GM12878 (cell line): Measurements from ENCODE around the gene VN1R4. TPM values are rescaled to one million over a fixed set of nuclear protein-coding genes. Genes with fewer than 3 reads are reported as not detected.
A peak's percentile ranks its signal among the peaks of the same experiment; 100 is the strongest.
"Not testable (repeated sequence)": the region's sequence is repeated elsewhere in the genome, so short reads cannot be mapped to it uniquely, and the experiment has no call there.

Experiments used
- ATAC-seq: fragments of 200-7000 bp; cut with Tn5 transposase; 3 replicates; pipeline ENCODE4 v1.9.1; 2020; ENCODE audit warnings: mild to moderate bottlenecking, moderate library complexity
- Bru-seq: library from RNA; stranded (reverse); fragments of 400-500 nt; gene quantifications from one replicate; lab custom pipeline; 2021; lab: Mats Ljungman, UMichigan
- BruChase-seq, 2 experiments: library from RNA; stranded (reverse); fragments of 400-500 nt; gene quantifications; one replicate each; lab custom pipeline; 2021; lab: Mats Ljungman, UMichigan
- BruUV-seq: library from RNA; stranded (reverse); fragments of 400-500 nt; replicated peaks from 2 replicates; lab custom pipeline; 2021; lab: Mats Ljungman, UMichigan
- CTCF ChIA-PET: fragments of 300-600 bp; sonication (Branson Sonifier 250); formaldehyde crosslinking; extraction: SDS; loops from one replicate; lab custom pipeline; 2021; ENCODE audit warnings: inconsistent platforms; lab: Yijun Ruan, JAX
- POLR2A ChIA-PET: fragments of 350-600 bp; formaldehyde crosslinking; extraction: SDS; loops from one replicate; lab custom pipeline; 2021; ENCODE audit warnings: inconsistent platforms; lab: Charles Lee
- RAD21 ChIA-PET: fragments of 300-600 bp; sonication (Branson Sonifier 250); formaldehyde crosslinking; loops from one replicate; lab custom pipeline; 2023; ENCODE audit warnings: antibody characterized with exemption; ENCODE audit not compliant: unreplicated experiment; lab: Charles Lee
- SMC1A ChIA-PET: fragments of 300-600 bp; sonication (Branson Sonifier 250); formaldehyde crosslinking; loops from one replicate; lab custom pipeline; 2023; ENCODE audit not compliant: unreplicated experiment, uncharacterized antibody; lab: Charles Lee
- DNase-seq: peaks from one replicate; pipeline ENCODE4 v3.0.0-alpha.2; 2011; ENCODE audit warnings: low read depth, low spot score
- FAIRE-seq: peaks from 3 replicates; lab custom pipeline; 2011; peaks lifted over from hg19 to GRCh38; lab: Jason Lieb, UNC
- H2AFZ ChIP-seq: 2 replicates; pipeline ENCODE4 v1.6.0; 2011; ENCODE audit warnings: low read depth, low read length, control low read depth; ENCODE audit not compliant: control insufficient read depth
- H3K27ac ChIP-seq: 2 replicates; pipeline ENCODE4 v1.5.1; 2011; ENCODE audit warnings: control low read depth; ENCODE audit not compliant: control insufficient read depth, insufficient read depth
- H3K27me3 ChIP-seq, 2 experiments: replicated peaks in 1 of 2; 2 replicates each; pipeline versions ENCODE4 v1.6.0 to v1.6.1; 2011; ENCODE audit warnings: low read length in 1 of 2; ENCODE audit not compliant: control insufficient read depth in 2 of 2, insufficient read depth in 2 of 2
- H3K36me3 ChIP-seq, 2 experiments: 2 replicates each; pipeline ENCODE4 v1.5.1; 2011; ENCODE audit warnings: low read length in 1 of 2; ENCODE audit not compliant: control insufficient read depth in 2 of 2, insufficient read depth in 2 of 2
- H3K4me1 ChIP-seq: 2 replicates; pipeline ENCODE4 v1.6.1; 2011; ENCODE audit warnings: mild to moderate bottlenecking, low read length, moderate library complexity, mixed read lengths; ENCODE audit not compliant: control insufficient read depth, insufficient read depth
- H3K4me2 ChIP-seq: 2 replicates; pipeline ENCODE4 v1.6.0; 2011; ENCODE audit warnings: control low read depth; ENCODE audit not compliant: control insufficient read depth, insufficient read depth
- H3K4me3 ChIP-seq: fragments of 200-600 bp; sonication (generic); 2 replicates; pipeline ENCODE4 v1.5.1; 2016
- H3K79me2 ChIP-seq: 2 replicates; pipeline ENCODE4 v1.6.0; 2011; ENCODE audit warnings: low read length; ENCODE audit not compliant: control insufficient read depth, insufficient read depth
- H3K9ac ChIP-seq: 2 replicates; pipeline ENCODE4 v1.8.0; 2011; ENCODE audit warnings: low read length, control low read depth, mixed read lengths; ENCODE audit not compliant: control insufficient read depth, insufficient read depth
- H3K9me3 ChIP-seq: replicated peaks from 3 replicates; pipeline ENCODE4 v1.5.1; 2011; ENCODE audit warnings: mild to moderate bottlenecking, low read length; ENCODE audit not compliant: control insufficient read depth, insufficient read depth
- H4K20me1 ChIP-seq: 2 replicates; pipeline ENCODE4 v1.6.0; 2011; ENCODE audit not compliant: control insufficient read depth, insufficient read depth
- ATF7 ChIP-seq: fragments of 450-650 bp; IDR thresholded peaks from 2 replicates; pipeline ENCODE4 v1.6.1; 2016; ENCODE audit warnings: low read depth, mild to moderate bottlenecking
- PML ChIP-seq: IDR thresholded peaks from 2 replicates; pipeline ENCODE4 v1.6.1; 2012; ENCODE audit warnings: low read length, inconsistent platforms
- WGBS: methylation state at CpG from one replicate; pipeline ENCODE4 v1.1.6; 2016; ENCODE audit warnings: low lambda C conversion rate; ENCODE audit not compliant: insufficient replicate concordance, insufficient coverage; ENCODE audit errors: missing lambda C conversion rate; 5-methylcytosine and 5-hydroxymethylcytosine counted together
- in situ Hi-C: fragments of 300-500 bp; cut with MboI; formaldehyde crosslinking; loops from 9 replicates; pipeline ENCODE4 v1.14.3; 2018; ENCODE audit warnings: mixed read lengths
- intact Hi-C: fragments of 100-400 bp; cut with micrococcal nuclease; formaldehyde crosslinking; loops from one replicate; pipeline ENCODE4 v1.14.2; 2022; ENCODE audit not compliant: unreplicated experiment
- long read RNA-seq, 2 experiments: library from polyadenylated mRNA; unstranded; transcript quantifications; one replicate each; pipeline ENCODE4 v2.0.0, GENCODE V29; 2019 to 2020
- polyA minus RNA-seq, 3 experiments: library from RNA; depleted of rRNA, polyadenylated mRNA; stranded (reverse); fragments of >200 nt; gene quantifications; 2 replicates each; pipeline ENCODE4 v1.2.3, GENCODE V29; 2011
- polyA plus RNA-seq, 11 experiments: library from polyadenylated mRNA; depleted of rRNA in 4 of 11; unstranded in 6 of 11; stranded (reverse) in 5 of 11; fragments of >200 nt; fragmentation: Nextera tagmentation in 4 of 11; fragmentation: Illumina TruSeq in 1 of 11; extraction: Ambion mirVana in 4 of 11; extraction: Trizol in 1 of 11; gene quantifications; 1 replicate in 1 of 11; 2 replicates in 10 of 11; pipeline versions ENCODE4 v1.2.1 to v1.2.3, GENCODE V29; 2011 to 2016; ENCODE audit warnings: inconsistent platforms in 2 of 11, missing spikeins in 2 of 11, low read depth in 1 of 11
- total RNA-seq, 4 experiments: library from RNA; depleted of rRNA in 3 of 4; stranded (reverse); fragments of >200 nt in 3 of 4; fragmentation: Illumina TruSeq in 1 of 4; extraction: Trizol in 1 of 4; gene quantifications; 2 replicates each; pipeline versions ENCODE4 v1.2.1 to v1.2.3, GENCODE V29; 2013 to 2021

Gene VN1R4, protein sequence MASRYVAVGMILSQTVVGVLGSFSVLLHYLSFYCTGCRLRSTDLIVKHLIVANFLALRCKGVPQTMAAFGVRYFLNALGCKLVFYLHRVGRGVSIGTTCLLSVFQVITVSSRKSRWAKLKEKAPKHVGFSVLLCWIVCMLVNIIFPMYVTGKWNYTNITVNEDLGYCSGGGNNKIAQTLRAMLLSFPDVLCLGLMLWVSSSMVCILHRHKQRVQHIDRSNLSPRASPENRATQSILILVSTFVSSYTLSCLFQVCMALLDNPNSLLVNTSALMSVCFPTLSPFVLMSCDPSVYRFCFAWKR
- not detected in 2 replicates for total RNA-seq (2013; cell fraction: nucleolus; rRNA removed)
- total RNA-seq (2014; rRNA removed) = not detected in 2 replicates
- total RNA-seq (2014; rRNA removed; fragmentation: Illumina TruSeq; extraction: Trizol) = not detected in 2 replicates
- not detected in 2 replicates for total RNA-seq (2021)
- not detected for polyA plus RNA-seq (2011; ENCODE audit: low read depth)
- polyA plus RNA-seq (2011; rRNA removed) = not detected in 2 replicates
- polyA plus RNA-seq (2011; cell fraction: cytosol; rRNA removed) = not detected in 2 replicates
- polyA plus RNA-seq (2011; cell fraction: nucleus; rRNA removed) = not detected in 2 replicates
- polyA plus RNA-seq (2012) = not detected in 2 replicates
- not detected in 2 replicates for polyA plus RNA-seq (2014; fragmentation: Illumina TruSeq; extraction: Trizol)
- not detected for polyA plus RNA-seq (2014; fragmentation: Nextera tagmentation; extraction: Ambion mirVana)
- not detected in 2 replicates for polyA plus RNA-seq (2014; rRNA removed)
- not detected for polyA plus RNA-seq (2016; fragmentation: Nextera tagmentation; extraction: Ambion mirVana)
- polyA minus RNA-seq (2011; rRNA and poly(A)+ RNA removed) = not detected in 2 replicates
- not detected in 2 replicates for polyA minus RNA-seq (2011; cell fraction: cytosol; rRNA and poly(A)+ RNA removed)
- polyA minus RNA-seq (2011; cell fraction: nucleus; rRNA and poly(A)+ RNA removed) = not detected in 2 replicates
- Bru-seq, nascent RNA = not detected
- BruChase-seq, experiment 1, labeled RNA remaining after a 6-hour chase = not detected
- BruChase-seq, experiment 2, labeled RNA remaining after a 2-hour chase = not detected
- long read RNA-seq, experiment 1 = 0 reads
- long read RNA-seq, experiment 2 = 0 reads

DNA sequence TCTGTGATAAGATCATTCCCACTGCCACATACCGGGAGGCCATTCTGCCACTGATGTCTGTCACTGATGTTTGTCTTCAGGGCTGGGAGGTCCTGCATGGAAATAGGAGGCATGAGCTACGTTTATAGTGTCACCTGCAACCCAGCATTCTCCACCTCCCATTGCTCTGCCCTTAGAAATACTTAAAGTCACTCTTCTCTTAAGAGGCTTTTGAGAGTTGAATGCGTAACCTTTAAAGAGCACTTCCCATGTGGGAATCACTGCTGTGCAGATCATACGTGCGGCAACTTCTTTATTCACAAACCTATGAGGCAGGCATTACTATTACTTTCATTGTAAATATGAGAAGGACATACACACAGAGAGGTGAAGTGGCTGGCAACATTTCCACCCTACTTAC, at the start of gene VN1R4:
Gene VN1R4, minus strand, starts transcription at position 101 of the 400 bp plus-strand sequence. Its CDS starts 58 bp downstream, at position 43.
- CTCF ChIA-PET, in situ Hi-C loops, intact Hi-C loops, FAIRE-seq, SMC1A ChIA-PET, H2AFZ ChIP-seq, H3K27me3 ChIP-seq, H3K4me1 ChIP-seq, H4K20me1 ChIP-seq, H3K36me3 ChIP-seq, DNase-seq, H3K79me2 ChIP-seq, H3K9ac ChIP-seq, H3K9me3 ChIP-seq, H3K4me3 ChIP-seq, H3K27ac ChIP-seq, H3K4me2 ChIP-seq, BruUV-seq, POLR2A ChIA-PET, ATAC-seq: not testable (repeated sequence)
- WGBS = 100% methylated on average over 4 of the region's 5 CpGs
- RAD21 ChIA-PET = interaction anchor here (0.5 kb wide), 1 partner anchor 842 kb away, joined by 3 read pairs; no protein-coding TSS in a partner anchor

DNA sequence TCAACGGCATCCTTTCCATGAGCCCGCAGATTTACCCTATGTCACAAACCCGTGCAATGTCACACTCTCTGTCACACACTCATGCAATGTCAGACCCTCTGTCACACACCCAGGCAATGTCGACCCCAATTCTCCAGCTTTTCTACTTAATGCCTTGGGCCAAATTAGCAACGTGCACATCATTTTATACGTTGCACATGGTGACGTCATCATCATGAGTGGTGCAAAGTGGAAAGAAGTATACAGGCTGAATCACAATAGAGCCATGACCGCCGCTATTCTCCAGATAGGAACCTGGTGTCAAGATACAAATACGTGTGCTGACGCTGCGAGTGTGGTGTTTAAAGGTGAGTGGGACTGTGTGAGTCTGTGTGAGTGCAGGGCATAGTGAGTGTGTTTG, 44.4 kb upstream of the VN1R4 start:
- Histone ChIP-seq H3K4me1 (no peaks in the 10 kb centered on the region), H3K79me2 (no peaks in the 10 kb centered on the region), H3K4me2 (no peak overlapping the region), H2AFZ (no peak overlapping the region), H3K4me3 (no peak overlapping the region), H3K27me3 (no peaks in the 10 kb centered on the region), H3K27ac (no peak overlapping the region), H3K9me3 (no peaks in the 10 kb centered on the region; the same call in 1 of the 3 replicates), H3K9ac (no peak overlapping the region), H3K36me3 (no peaks in the 10 kb centered on the region), H4K20me1 (no peaks in the 10 kb centered on the region)
- no TSS peak for BruUV-seq
- SMC1A ChIA-PET = no interaction called here
- WGBS = 47% methylated on average over 12 of the region's 12 CpGs
- RAD21 ChIA-PET = no interaction called here
- in situ Hi-C loops (no loop called here), intact Hi-C loops (no loop called here)
- POLR2A ChIA-PET = no interaction called here
- no peak for DNase-seq
- FAIRE-seq = no peak
- ATAC-seq = no peak
- CTCF ChIA-PET = no interaction called here
- TF ChIP-seq ATF7 (peak; percentile 65), PML (no peak)
